GM23338 (cell line): ENCODE results near the gene CIART. TPM values are rescaled to one million over a fixed set of nuclear protein-coding genes. Genes with fewer than 3 reads are reported as not detected.

Experiments
- ATAC-seq: fragments of 200-7000 bp; cut with Tn5 transposase; 3 replicates; pipeline ENCODE4 v1.9.1; 2020
- DNase-seq: peaks from one replicate; pipeline ENCODE4 v3.0.0-alpha.2; 2015; ENCODE audit warnings: low spot score
- H2AFZ ChIP-seq: fragments of 200-600 bp; sonication (generic); 2 replicates; pipeline ENCODE4 v1.8.0; 2016; ENCODE audit warnings: antibody characterized with exemption, mild to moderate bottlenecking, moderate library complexity
- H3F3A ChIP-seq: fragments of 200-600 bp; sonication (generic); replicated peaks from 2 replicates; pipeline ENCODE4 v1.8.0; 2017; ENCODE audit warnings: antibody characterized with exemption, mixed run types, low read depth
- H3K27ac ChIP-seq: fragments of 200-600 bp; sonication (generic); 2 replicates; pipeline ENCODE4 v1.6.1; 2016; ENCODE audit warnings: low read depth
- H3K27me3 ChIP-seq: fragments of 200-600 bp; sonication (generic); 2 replicates; pipeline ENCODE4 v1.8.0; 2016; ENCODE audit warnings: mild to moderate bottlenecking, mixed run types, moderate library complexity; ENCODE audit not compliant: insufficient read depth
- H3K36me3 ChIP-seq: fragments of 200-600 bp; sonication (generic); 2 replicates; pipeline ENCODE4 v1.8.0; 2016; ENCODE audit warnings: mild to moderate bottlenecking; ENCODE audit not compliant: insufficient read depth
- H3K4me1 ChIP-seq: fragments of 200-600 bp; sonication (generic); 2 replicates; pipeline ENCODE4 v1.8.0; 2016; ENCODE audit warnings: mild to moderate bottlenecking, moderate library complexity; ENCODE audit not compliant: insufficient read depth
- H3K4me2 ChIP-seq: fragments of 200-600 bp; sonication (generic); 2 replicates; pipeline ENCODE4 v1.7.1; 2017; ENCODE audit warnings: mixed run types
- H3K4me3 ChIP-seq: fragments of 200-600 bp; sonication (generic); 2 replicates; pipeline ENCODE4 v1.6.1; 2016; ENCODE audit warnings: mixed run types
- H3K79me2 ChIP-seq: fragments of 200-600 bp; sonication (generic); replicated peaks from 2 replicates; pipeline ENCODE4 v1.8.0; 2017; ENCODE audit warnings: mild to moderate bottlenecking; ENCODE audit not compliant: insufficient read depth
- H3K9me2 ChIP-seq: fragments of 200-600 bp; sonication (generic); 2 replicates; pipeline ENCODE4 v1.8.0; 2017; ENCODE audit not compliant: insufficient read depth
- H4K20me1 ChIP-seq: fragments of 200-600 bp; sonication (generic); replicated peaks from 2 replicates; pipeline ENCODE4 v1.8.0; 2017; ENCODE audit warnings: mild to moderate bottlenecking; ENCODE audit not compliant: insufficient read depth
- H3K27ac Mint-ChIP-seq: 2 replicates; pipeline ENCODE4 v1.8.0; 2020; ENCODE audit warnings: inconsistent platforms, mild to moderate bottlenecking, moderate library complexity, mixed read lengths
- H3K27me3 Mint-ChIP-seq: 3 replicates; pipeline ENCODE4 v1.8.0; 2022; ENCODE audit warnings: low read depth, mild to moderate bottlenecking, moderate library complexity, mixed read lengths, inconsistent platforms; ENCODE audit not compliant: insufficient read depth, poor library complexity
- H3K36me3 Mint-ChIP-seq: 3 replicates; pipeline ENCODE4 v1.8.0; 2021; ENCODE audit warnings: low read depth, mild to moderate bottlenecking, inconsistent platforms, moderate library complexity, mixed read lengths
- H3K4me1 Mint-ChIP-seq: 3 replicates; pipeline ENCODE4 v1.8.0; 2020; ENCODE audit warnings: mild to moderate bottlenecking, inconsistent platforms, mixed read lengths
- H3K4me3 Mint-ChIP-seq: 3 replicates; pipeline ENCODE4 v1.8.0; 2021; ENCODE audit warnings: moderate library complexity, mild to moderate bottlenecking, inconsistent platforms, mixed read lengths
- H3K9me3 Mint-ChIP-seq: 3 replicates; pipeline ENCODE4 v1.8.0; 2020; ENCODE audit warnings: moderate library complexity, mild to moderate bottlenecking, inconsistent platforms, mixed read lengths
- CREB1 ChIP-seq: fragments of 250-450 bp; sonication (Bioruptor Pico); IDR thresholded peaks from 2 replicates; pipeline ENCODE4 v1.5.0; 2020; ENCODE audit warnings: low read depth, mild to moderate bottlenecking, moderate library complexity
- ETS1 ChIP-seq: IDR thresholded peaks from 2 replicates; pipeline ENCODE4 v1.6.1; 2016; ENCODE audit warnings: antibody characterized with exemption
- EZH2phosphoT487 ChIP-seq: fragments of 200-600 bp; sonication (generic); IDR thresholded peaks from one replicate; pipeline ENCODE4 v1.8.1; 2018; ENCODE audit warnings: antibody characterized with exemption; ENCODE audit not compliant: unreplicated experiment
- NANOG ChIP-seq: IDR thresholded peaks from 2 replicates; pipeline ENCODE4 v1.6.1; 2016; ENCODE audit warnings: antibody characterized with exemption, borderline replicate concordance
- POLR2AphosphoS5 ChIP-seq: IDR thresholded peaks from 2 replicates; pipeline ENCODE4 v1.6.1; 2016; ENCODE audit warnings: antibody characterized with exemption, low read depth
- REST ChIP-seq: IDR thresholded peaks from one replicate; pipeline ENCODE4 v1.6.1; 2018; ENCODE audit warnings: antibody characterized with exemption; ENCODE audit not compliant: unreplicated experiment
- STAT1 ChIP-seq: IDR thresholded peaks from one replicate; pipeline ENCODE4 v1.6.1; 2016; ENCODE audit warnings: antibody characterized with exemption; ENCODE audit not compliant: unreplicated experiment
- ZNF331 ChIP-seq: fragments of 250-450 bp; sonication (Bioruptor Pico); IDR thresholded peaks from 2 replicates; pipeline ENCODE4 v1.5.0; 2020; ENCODE audit warnings: low read depth, mild to moderate bottlenecking, moderate library complexity
- polyA plus RNA-seq: library from polyadenylated mRNA; unstranded; fragments of >200 nt; fragmentation: Nextera tagmentation; extraction: Ambion mirVana; gene quantifications from 2 replicates; pipeline ENCODE4 v1.2.1, GENCODE V29; 2016
- total RNA-seq: library from RNA; depleted of rRNA; stranded (reverse); fragments of >200 nt; shearing (Covaris generic); gene quantifications from 2 replicates; pipeline ENCODE4 v1.2.3, GENCODE V29; 2014

The CIART gene
- total and polyA plus RNA-seq, 2 experiments from 2014 or later: 9.3 to 16.4 TPM

DNA sequence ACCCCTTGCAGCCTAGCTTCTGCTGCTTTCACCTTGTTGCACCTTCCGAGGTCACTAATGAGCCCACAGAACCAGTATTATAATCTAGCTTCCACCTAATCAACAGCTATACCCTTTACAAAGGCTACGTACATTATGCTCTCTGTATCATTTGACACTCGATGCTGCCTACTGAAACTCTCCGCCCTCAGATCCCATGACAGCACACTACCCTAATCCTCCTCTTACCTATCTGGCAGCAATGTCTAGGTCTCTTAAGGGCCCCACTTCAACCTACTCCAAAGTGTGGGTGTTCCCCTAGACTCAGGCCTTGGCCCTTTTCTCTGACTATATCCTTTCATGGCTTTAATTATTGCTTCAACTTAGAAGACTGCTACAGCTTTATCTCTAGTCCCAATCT lies 6.5 kb downstream of the CIART start:
- Histone ChIP-seq H4K20me1 (no peaks in the 10 kb centered on the region), H3K4me2 (no peak overlapping the region), H3K4me3 (no peak overlapping the region), H3K9me2 (no peaks in the 10 kb centered on the region), H3K27ac (no peak overlapping the region), H3K4me1 (no peaks in the 10 kb centered on the region; the same call in 1 of the 2 replicates), H3F3A (peaks cover 3% of the 10 kb centered on the region; the same call in 1 of the 2 replicates), H3K27me3 (no peaks in the 10 kb centered on the region), H2AFZ (no peak overlapping the region), H3K79me2 (peaks cover under 1% of the 10 kb centered on the region; the same call in 1 of the 2 replicates), H3K36me3 (no peaks in the 10 kb centered on the region)
- H3K36me3 Mint-ChIP-seq: peaks cover 14% of the 10 kb centered on the region; the same call in 1 of the 3 replicates
- TF ChIP-seq POLR2AphosphoS5: no peak
- no peak for TF ChIP-seq ZNF331 (CRISPR knock-in tag)
- no peak for TF ChIP-seq REST
- no peak overlapping the region for H3K27ac Mint-ChIP-seq
- DNase-seq (no peak), ATAC-seq (no peak)
- peaks cover 7% of the 10 kb centered on the region for H3K4me1 Mint-ChIP-seq
- H3K4me3 Mint-ChIP-seq: no peak overlapping the region
- H3K27me3 Mint-ChIP-seq: peaks cover 4% of the 10 kb centered on the region
- H3K9me3 Mint-ChIP-seq: no peaks in the 10 kb centered on the region

DNA sequence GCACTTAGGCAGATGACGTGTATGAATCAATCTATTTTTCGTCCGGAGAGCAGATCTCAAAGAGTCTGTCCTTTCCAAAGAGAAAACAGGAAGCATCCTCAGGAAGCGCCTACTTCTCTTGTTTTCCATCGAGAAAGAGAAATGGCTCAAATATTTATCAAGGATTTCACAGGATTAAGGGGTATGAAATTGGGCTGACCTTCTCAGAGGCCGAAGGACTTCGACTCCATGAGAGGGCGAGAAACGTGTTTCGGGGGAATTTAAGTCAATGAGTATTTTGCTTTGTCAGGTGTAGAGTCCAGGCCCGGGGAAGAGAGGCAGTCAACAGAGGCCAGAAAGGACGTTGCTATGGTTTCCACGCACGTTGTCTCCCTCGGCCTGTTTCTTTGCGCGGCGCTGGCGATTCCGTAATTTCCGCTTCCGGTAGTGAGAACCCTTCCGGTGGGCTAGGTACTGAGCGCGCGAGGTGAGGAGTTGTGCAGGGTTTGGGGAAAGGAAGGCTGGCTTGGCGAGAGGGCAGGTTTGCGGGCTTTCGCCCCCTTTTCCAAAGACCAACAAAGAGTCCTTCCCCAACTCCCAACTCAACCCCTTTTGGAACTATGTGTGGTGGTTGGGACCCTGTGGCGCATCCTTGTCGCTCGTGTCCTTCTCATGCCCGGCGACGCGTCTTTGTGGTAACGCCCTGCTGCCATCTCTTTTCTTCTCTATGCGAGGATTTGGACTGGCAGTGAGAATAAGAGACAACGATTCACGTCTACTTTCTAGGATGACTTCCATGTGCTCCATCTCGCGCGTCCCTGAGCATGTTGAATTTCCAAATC lies 11.3 kb downstream of the CIART start, which contains the start of gene MRPS21:
TSS of gene MRPS21 (plus strand) at position 429 of the 821 bp plus-strand sequence. CDS start 506 bp downstream, outside the sequence.
- Histone ChIP-seq H3F3A (peaks cover 24% of the 10 kb centered on the region; the same call in 1 of the 2 replicates), H4K20me1 (peaks cover 9% of the 10 kb centered on the region; the same call in 1 of the 2 replicates), H3K79me2 (peaks cover 47% of the 10 kb centered on the region), H3K4me3 (peak within 1 kb of the TSS; percentile 98), H3K27ac (peak within 1 kb of the TSS; percentile 93), H2AFZ (peak within 1 kb of the TSS; percentile 56; the same call in 1 of the 2 replicates), H3K4me2 (peak within 1 kb of the TSS; percentile 99), H3K27me3 (no peaks in the 10 kb centered on the region), H3K9me2 (no peaks in the 10 kb centered on the region), H3K4me1 (peaks cover 10% of the 10 kb centered on the region), H3K36me3 (peaks cover 22% of the 10 kb centered on the region)
- peaks cover 45% of the 10 kb centered on the region for H3K36me3 Mint-ChIP-seq
- DNase-seq (peak; percentile 99), ATAC-seq (peak; percentile 99)
- no peaks in the 10 kb centered on the region for H3K9me3 Mint-ChIP-seq
- H3K27ac Mint-ChIP-seq: peak within 1 kb of the TSS; percentile 98
- peaks cover 14% of the 10 kb centered on the region for H3K4me1 Mint-ChIP-seq
- peak; percentile 96 for TF ChIP-seq POLR2AphosphoS5
- no peak for TF ChIP-seq EZH2phosphoT487
- no peak for TF ChIP-seq STAT1
- TF ChIP-seq NANOG: no peak
- no peak for TF ChIP-seq ZNF331 (CRISPR knock-in tag)
- peak; percentile 86 for TF ChIP-seq ETS1
- TF ChIP-seq REST: no peak
- TF ChIP-seq CREB1: peak; percentile 91
- H3K4me3 Mint-ChIP-seq: peak within 1 kb of the TSS; percentile 98
- H3K27me3 Mint-ChIP-seq: peaks cover 15% of the 10 kb centered on the region
